Neural progenitor cell (in vitro differentiated cells): ENCODE results near the gene DNASE1L2. TPM values are rescaled to one million over a fixed set of nuclear protein-coding genes. Genes with fewer than 3 reads are reported as not detected.
A peak's percentile ranks its signal among the peaks of the same experiment; 100 is the strongest.

Experiments
- DNase-seq: peaks from one replicate; pipeline ENCODE4 v3.0.0-alpha.2; 2016; ENCODE audit warnings: low spot score
- H2AFZ ChIP-seq: fragments of 200-600 bp; sonication (generic); replicated peaks from 2 replicates; pipeline ENCODE4 v1.6.1; 2016; ENCODE audit warnings: antibody characterized with exemption
- H3F3A ChIP-seq: fragments of 200-600 bp; sonication (generic); 2 replicates; pipeline ENCODE4 v1.6.1; 2016; ENCODE audit warnings: antibody characterized with exemption, low read depth
- H3K27ac ChIP-seq: fragments of 200-600 bp; sonication (generic); 2 replicates; pipeline ENCODE4 v1.5.1; 2016; ENCODE audit warnings: mild to moderate bottlenecking
- H3K27me3 ChIP-seq: fragments of 200-600 bp; sonication (generic); 2 replicates; pipeline ENCODE4 v1.6.1; 2016; ENCODE audit warnings: mild to moderate bottlenecking, moderate library complexity
- H3K36me3 ChIP-seq: fragments of 200-600 bp; sonication (generic); 2 replicates; pipeline ENCODE4 v1.5.1; 2016
- H3K4me1 ChIP-seq: fragments of 200-600 bp; sonication (generic); 2 replicates; pipeline ENCODE4 v1.6.1; 2016; ENCODE audit warnings: mixed run types
- H3K4me2 ChIP-seq: fragments of 200-600 bp; sonication (generic); 2 replicates; pipeline ENCODE4 v1.6.1; 2016
- H3K4me3 ChIP-seq: fragments of 200-600 bp; sonication (generic); 2 replicates; pipeline ENCODE4 v1.5.1; 2016
- H3K79me2 ChIP-seq: fragments of 200-600 bp; sonication (generic); 2 replicates; pipeline ENCODE4 v1.6.1; 2016; ENCODE audit warnings: low read depth
- H3K9ac ChIP-seq: fragments of 200-600 bp; sonication (generic); 2 replicates; pipeline ENCODE4 v1.6.1; 2016
- H3K9me3 ChIP-seq: fragments of 200-600 bp; sonication (generic); 2 replicates; pipeline ENCODE4 v1.5.1; 2016; ENCODE audit warnings: low read depth
- H4K20me1 ChIP-seq: fragments of 200-600 bp; sonication (generic); 2 replicates; pipeline ENCODE4 v1.6.1; 2016; ENCODE audit warnings: low read depth
- H3K27ac Mint-ChIP-seq: 3 replicates; pipeline ENCODE4 v1.8.0; 2021; ENCODE audit warnings: mixed read lengths
- H3K27me3 Mint-ChIP-seq: 2 replicates; pipeline ENCODE4 v1.8.0; 2022; ENCODE audit warnings: low read depth, mild to moderate bottlenecking, inconsistent platforms, moderate library complexity, mixed read lengths; ENCODE audit not compliant: insufficient read depth
- H3K36me3 Mint-ChIP-seq: 3 replicates; pipeline ENCODE4 v1.8.0; 2021; ENCODE audit warnings: mixed read lengths
- H3K4me1 Mint-ChIP-seq: 3 replicates; pipeline ENCODE4 v1.8.0; 2021; ENCODE audit warnings: mixed read lengths
- H3K4me3 Mint-ChIP-seq: 3 replicates; pipeline ENCODE4 v1.8.0; 2021; ENCODE audit warnings: mild to moderate bottlenecking, moderate library complexity, mixed read lengths
- H3K9me3 Mint-ChIP-seq: 3 replicates; pipeline ENCODE4 v1.8.0; 2020; ENCODE audit warnings: mixed read lengths
- CTCF ChIP-seq: fragments of 200-600 bp; sonication (generic); IDR thresholded peaks from 2 replicates; pipeline ENCODE4 v1.5.1; 2017; ENCODE audit warnings: antibody characterized with exemption, mild to moderate bottlenecking
- EZH2 ChIP-seq: fragments of 200-600 bp; sonication (generic); IDR thresholded peaks from 2 replicates; pipeline ENCODE4 v1.6.1; 2017; ENCODE audit warnings: antibody characterized with exemption, mild to moderate bottlenecking, moderate library complexity
- EZH2phosphoT487 ChIP-seq: fragments of 200-600 bp; sonication (generic); IDR thresholded peaks from 2 replicates; pipeline ENCODE4 v1.6.1; 2017; ENCODE audit warnings: antibody characterized with exemption
- total RNA-seq: library from RNA; depleted of rRNA; stranded (reverse); fragments of >200 nt; gene quantifications from 2 replicates; pipeline ENCODE4 v1.2.3, GENCODE V29; 2015; ENCODE audit warnings: low replicate concordance

DNASE1L2 gene
- total RNA-seq, 1 donor from 2014 or later, result 0.21 TPM

- Mint-ChIP-seq H3K9me3 (no peaks in the 10 kb centered on the region), H3K27me3 (peaks cover 17% of the 10 kb centered on the region), H3K4me3 (peak overlapping the region; percentile 81), H3K36me3 (no peaks in the 10 kb centered on the region), H3K27ac (no peak overlapping the region), H3K4me1 (peaks cover 8% of the 10 kb centered on the region)
- Histone ChIP-seq H3K9me3 (no peaks in the 10 kb centered on the region), H3K36me3 (no peaks in the 10 kb centered on the region), H3K4me3 (peak overlapping the region; percentile 48), H3K4me1 (peaks cover 14% of the 10 kb centered on the region), H4K20me1 (peaks cover 17% of the 10 kb centered on the region), H3K27me3 (peaks cover 63% of the 10 kb centered on the region), H2AFZ (peak overlapping the region; percentile 50), H3K79me2 (no peaks in the 10 kb centered on the region), H3K4me2 (peak overlapping the region; percentile 85), H3K9ac (no peak overlapping the region), H3K27ac (no peak overlapping the region), H3F3A (peaks cover 26% of the 10 kb centered on the region)
- TF ChIP-seq CTCF, result no peak
- TF ChIP-seq EZH2, result no peak
- TF ChIP-seq EZH2phosphoT487, result no peak
- no peak for DNase-seq
Measured at GRCh38 chr16:2196981-2197511, 39.2 kb upstream of the DNASE1L2 start.

GRCh38 chr16:2197765-2198164 is 38.5 kb upstream of the DNASE1L2 start:
- H3K4me1 ChIP-seq, result peaks cover 14% of the 10 kb centered on the region
- Mint-ChIP-seq H3K27ac (no peak overlapping the region), H3K36me3 (no peaks in the 10 kb centered on the region), H3K9me3 (no peaks in the 10 kb centered on the region), H3K27me3 (peaks cover 17% of the 10 kb centered on the region), H3K4me1 (peaks cover 8% of the 10 kb centered on the region), H3K4me3 (peak overlapping the region; percentile 81)
- H3K27ac ChIP-seq, result no peak overlapping the region
- no peaks in the 10 kb centered on the region for H3K36me3 ChIP-seq
- H3K4me3 ChIP-seq, result no peak overlapping the region
- peaks cover 63% of the 10 kb centered on the region for H3K27me3 ChIP-seq
- no peak overlapping the region for H2AFZ ChIP-seq
- no peak for DNase-seq
- no peaks in the 10 kb centered on the region for H3K9me3 ChIP-seq
- TF ChIP-seq CTCF, result no peak
- H3K9ac ChIP-seq, result no peak overlapping the region
- peaks cover 26% of the 10 kb centered on the region for H3F3A ChIP-seq
- no peaks in the 10 kb centered on the region for H3K79me2 ChIP-seq
- no peak overlapping the region for H3K4me2 ChIP-seq
- peaks cover 17% of the 10 kb centered on the region for H4K20me1 ChIP-seq

- no peak overlapping the region for H3K4me2 ChIP-seq
- peaks cover 17% of the 10 kb centered on the region for H4K20me1 ChIP-seq
- no peaks in the 10 kb centered on the region for H3K9me3 ChIP-seq
- no peak overlapping the region for H2AFZ ChIP-seq
- no peak overlapping the region for H3K9ac ChIP-seq
- Mint-ChIP-seq H3K27ac (no peak overlapping the region), H3K36me3 (no peaks in the 10 kb centered on the region), H3K4me3 (peak overlapping the region; percentile 81), H3K4me1 (peaks cover 8% of the 10 kb centered on the region), H3K27me3 (peaks cover 17% of the 10 kb centered on the region), H3K9me3 (no peaks in the 10 kb centered on the region)
- H3K4me1 ChIP-seq, result peaks cover 14% of the 10 kb centered on the region
- no peak for DNase-seq
- H3K36me3 ChIP-seq, result no peaks in the 10 kb centered on the region
- peaks cover 63% of the 10 kb centered on the region for H3K27me3 ChIP-seq
- H3K27ac ChIP-seq, result no peak overlapping the region
- H3K4me3 ChIP-seq, result no peak overlapping the region
- no peaks in the 10 kb centered on the region for H3K79me2 ChIP-seq
- TF ChIP-seq EZH2, result no peak
- TF ChIP-seq CTCF, result no peak
- no peak for TF ChIP-seq EZH2phosphoT487
- peaks cover 26% of the 10 kb centered on the region for H3F3A ChIP-seq
Measured at GRCh38 chr16:2198283-2198682, 38.0 kb upstream of the DNASE1L2 start.
